Measurements from ENCODE around the gene TJP1.
"Not testable (repeated sequence)": the region's sequence is repeated elsewhere in the genome, so short reads cannot be mapped to it uniquely, and the experiment has no call there.

TJP1 gene

GRCh38 chr15:29750754-29751153, 71.5 kb downstream of the TJP1 start:
- DNase-seq, result no peak

GRCh38 chr15:29749365-29750086, 72.7 kb downstream of the TJP1 start:
- DNase-seq, result no peak

- peak in 1 of 3 experiments; percentile 56 for DNase-seq
These were observed 74.3 kb downstream of the TJP1 start for GRCh38 chr15:29747837-29748417.

- DNase-seq, result no peak
These were observed 78.8 kb downstream of the TJP1 start for GRCh38 chr15:29743475-29743874.

- peak in 1 of 3 experiments; percentile 34 for DNase-seq
These were observed 81.5 kb downstream of the TJP1 start for GRCh38 chr15:29740692-29741311.

GRCh38 chr15:29736744-29737020, 85.6 kb downstream of the TJP1 start:
- DNase-seq, result no peak

GRCh38 chr15:29736012-29736743, 86.1 kb downstream of the TJP1 start:
- DNase-seq, result no peak

GRCh38 chr15:29734917-29735572, 87.2 kb downstream of the TJP1 start:
- DNase-seq, result no peak

GRCh38 chr15:29731865-29732264, 90.4 kb downstream of the TJP1 start:
- DNase-seq, result no peak

GRCh38 chr15:29730471-29730870, 91.8 kb downstream of the TJP1 start:
- DNase-seq, result not testable (repeated sequence)

- DNase-seq, result no peak
These were observed 93.8 kb downstream of the TJP1 start for GRCh38 chr15:29728418-29728817.

GRCh38 chr15:29727871-29728270, 94.4 kb downstream of the TJP1 start:
- no peak for DNase-seq

GRCh38 chr15:29726553-29726952, 95.7 kb downstream of the TJP1 start:
- no peak for DNase-seq

GRCh38 chr15:29724026-29724425, 98.2 kb downstream of the TJP1 start:
- DNase-seq, result no peak

- DNase-seq, result no peak
These were observed 108.5 kb downstream of the TJP1 start for GRCh38 chr15:29713784-29714183.

GRCh38 chr15:29712149-29712885, 110.0 kb downstream of the TJP1 start:
- no peak for DNase-seq

- DNase-seq, result no peak
These were observed 110.7 kb downstream of the TJP1 start for GRCh38 chr15:29711531-29711930.

GRCh38 chr15:29708519-29708918, 113.7 kb downstream of the TJP1 start:
- DNase-seq, result no peak

GRCh38 chr15:29704950-29705597, 117.2 kb downstream of the TJP1 start:
- DNase-seq, result no peak

- DNase-seq, result no peak
These were observed 121.1 kb downstream of the TJP1 start for GRCh38 chr15:29701151-29701550.

GRCh38 chr15:29700296-29700695, 122.0 kb downstream of the TJP1 start:
- DNase-seq, result no peak

GRCh38 chr15:29699791-29700190, 122.5 kb downstream of the TJP1 start:
- DNase-seq, result no peak
